GM21786 (cell line): ENCODE data around the gene CAPN5.

Source experiments
- ATAC-seq: cut with Tn5 transposase; IDR thresholded peaks from one replicate; pipeline ENCODE4 v1.9.1; 2021; ENCODE audit not compliant: unreplicated experiment

The CAPN5 gene

DNA sequence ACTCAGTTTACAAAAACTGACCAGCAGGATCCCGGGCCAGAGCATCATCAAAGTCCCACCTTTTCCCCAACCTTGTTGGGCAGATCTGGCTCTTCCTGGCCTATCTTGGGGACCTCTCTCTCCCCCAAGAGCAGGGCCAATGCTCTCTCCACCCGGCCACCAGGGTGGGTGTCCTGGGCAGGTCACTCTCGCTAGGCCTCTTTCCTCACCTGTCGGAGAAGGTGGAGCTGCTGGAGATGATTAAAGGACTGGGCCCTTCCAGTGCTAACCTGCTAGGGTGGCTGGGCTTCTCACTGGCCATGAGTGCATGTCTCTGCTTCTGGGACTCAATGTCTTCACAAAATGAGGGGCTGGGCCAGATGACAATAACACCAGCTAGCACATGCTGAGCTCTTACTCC, 2.9 kb upstream of the CAPN5 start:
- ATAC-seq, result no peak

GRCh38 chr11:77064648-77065217, 2.0 kb upstream of the CAPN5 start:
- ATAC-seq, result no peak

GRCh38 chr11:77065878-77066228, 918 bp upstream of the CAPN5 start:
- ATAC-seq, result no peak

- no peak for ATAC-seq
These were observed 1.2 kb downstream of the CAPN5 start for GRCh38 chr11:77067861-77068443.

DNA sequence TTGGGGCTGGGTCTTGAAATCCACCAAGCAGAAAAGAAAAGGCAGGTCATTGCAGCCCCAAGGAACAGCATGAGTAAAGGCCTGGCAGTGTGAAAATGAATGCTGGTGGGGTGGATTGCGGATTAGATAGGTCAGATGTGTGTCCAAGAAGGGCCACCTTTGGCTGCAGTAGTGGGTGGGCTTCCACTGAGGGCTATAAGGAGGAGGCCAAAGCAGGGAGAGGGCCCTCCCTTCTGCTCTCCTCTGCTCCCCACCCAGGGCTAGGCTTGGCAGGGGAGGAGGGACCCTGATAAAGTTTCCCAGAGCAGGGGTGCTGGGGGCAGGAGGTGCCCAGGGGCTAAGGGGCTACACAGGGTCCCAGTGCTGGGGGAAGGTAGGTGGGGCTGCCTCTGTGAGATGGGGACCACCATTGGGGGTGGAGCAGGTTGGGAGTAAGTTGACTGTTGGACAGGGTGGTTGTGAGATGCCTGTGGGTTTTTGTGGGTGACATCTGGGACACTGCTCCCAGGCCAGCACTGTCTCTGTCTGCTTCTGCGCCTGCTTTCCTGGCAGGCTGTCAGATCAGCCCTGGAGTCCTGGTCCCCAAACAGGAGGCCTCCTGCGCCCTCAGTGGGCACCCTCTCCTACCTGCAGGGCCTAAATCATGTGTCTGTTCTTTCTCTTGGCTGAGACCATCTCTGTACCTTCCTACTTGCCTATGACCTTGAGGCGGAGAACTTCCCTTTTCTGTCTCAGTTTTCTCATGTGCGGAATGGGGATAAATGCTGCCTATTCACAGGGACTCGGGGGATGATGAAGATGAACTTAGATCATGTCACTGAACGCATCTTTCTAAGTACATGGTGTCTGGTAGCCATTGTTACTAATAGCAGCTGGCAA, 1.9 kb downstream of the CAPN5 start:
- ATAC-seq, result no peak

DNA sequence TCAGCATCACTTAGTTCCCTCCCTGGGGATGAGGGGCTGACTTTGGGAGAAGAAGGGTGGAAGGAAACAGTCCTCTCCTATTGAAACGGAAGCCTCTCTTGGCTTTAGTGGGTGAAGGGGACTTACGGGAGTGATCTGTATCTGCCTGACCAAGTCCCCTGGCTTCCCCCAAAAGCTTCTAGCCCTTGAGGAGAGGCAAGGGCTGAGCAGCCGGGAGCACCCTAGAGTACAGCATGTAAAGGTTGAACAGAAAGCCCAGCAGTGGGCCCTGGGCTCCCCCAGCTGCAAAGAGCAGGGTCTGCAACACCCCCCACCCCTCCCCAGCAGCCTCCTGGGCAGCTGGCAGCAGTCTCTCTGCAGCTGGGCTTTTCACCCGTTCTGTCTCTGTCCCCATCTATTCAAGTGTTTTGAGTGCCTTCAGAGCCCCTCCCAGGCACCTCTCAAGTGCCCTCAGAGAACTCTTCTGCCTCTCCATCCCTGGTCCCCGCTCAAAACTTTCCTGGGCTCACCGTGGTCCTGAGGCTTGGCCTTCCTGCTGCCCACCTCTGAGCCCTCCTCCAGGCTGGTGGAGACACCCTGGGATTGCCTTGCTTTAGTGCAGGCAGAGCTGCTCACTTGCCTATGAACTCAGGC, 2.7 kb downstream of the CAPN5 start:
- no peak for ATAC-seq

GRCh38 chr11:77069969-77070582, 3.3 kb downstream of the CAPN5 start:
- ATAC-seq, result no peak

GRCh38 chr11:77071077-77071476, 4.3 kb downstream of the CAPN5 start:
- ATAC-seq, result no peak

DNA sequence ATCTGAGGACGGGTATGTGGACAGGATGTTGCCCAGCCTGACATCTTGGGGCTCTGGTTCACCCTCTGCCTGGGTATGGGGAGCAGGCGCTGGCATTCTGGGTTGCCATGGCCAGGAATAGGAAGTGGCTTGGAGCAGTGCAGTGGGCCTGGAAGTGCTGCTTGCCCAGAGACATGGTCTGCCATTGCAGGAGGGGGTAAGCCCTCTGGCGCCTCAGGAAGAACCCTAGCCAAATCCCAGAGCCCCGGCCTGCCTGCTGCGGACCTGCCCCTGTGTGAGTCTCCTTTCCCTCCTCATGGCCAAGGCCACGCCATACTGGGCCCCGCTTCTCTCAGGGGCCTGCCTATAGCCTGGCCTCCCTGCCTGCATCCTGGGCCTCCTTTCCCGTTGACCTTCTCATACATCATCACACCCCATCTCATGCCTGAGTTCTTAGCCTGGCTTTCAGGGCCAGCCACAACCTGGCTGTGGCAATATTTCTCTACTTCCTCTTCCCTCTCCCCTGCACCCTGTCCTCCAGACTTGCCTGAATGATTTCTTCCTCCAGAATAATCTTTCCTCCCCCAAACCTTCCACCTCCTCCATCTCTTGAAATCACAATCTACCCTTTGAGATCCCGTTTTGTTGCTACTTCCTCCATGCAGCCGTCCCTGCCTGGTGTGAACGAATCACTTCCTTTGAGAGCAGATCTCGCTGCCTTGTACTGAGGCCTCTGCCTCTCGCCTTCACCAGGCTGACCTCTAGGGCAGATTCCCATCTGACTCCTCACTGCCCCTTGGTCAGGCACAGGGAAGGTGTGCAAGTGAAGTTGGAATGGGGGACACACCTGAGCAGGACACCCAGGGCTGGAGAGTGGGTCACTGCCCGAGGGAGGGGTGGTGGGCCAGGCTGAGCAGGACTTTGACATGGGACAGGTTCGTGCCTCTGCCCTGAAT, 5.2 kb downstream of the CAPN5 start:
- no peak for ATAC-seq

DNA sequence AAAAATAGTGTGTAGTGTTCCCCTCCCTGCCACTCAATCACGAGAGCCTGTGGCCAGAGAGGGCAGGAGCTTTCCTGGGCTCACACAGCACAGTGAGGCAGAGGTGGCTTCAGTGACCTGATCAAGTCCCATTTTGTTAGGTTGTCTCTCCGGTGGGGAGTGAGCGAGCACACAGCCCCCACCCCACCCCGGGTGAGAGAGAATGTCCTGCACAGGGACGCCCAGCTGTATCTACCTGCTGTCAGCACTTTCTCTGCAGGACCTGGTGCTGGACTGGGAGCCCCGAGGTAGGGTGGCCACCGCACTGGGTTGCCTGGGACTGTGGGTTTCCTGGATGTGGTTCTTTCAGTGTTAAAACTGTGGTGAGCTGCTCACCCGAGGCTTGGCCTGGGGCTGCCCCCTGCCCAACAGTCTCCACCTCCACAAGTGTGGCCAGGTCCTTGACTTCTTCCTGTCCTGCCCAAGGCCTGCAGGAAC, 6.1 kb downstream of the CAPN5 start:
- peak; percentile 47 for ATAC-seq

- ATAC-seq, result no peak
These were observed 6.7 kb downstream of the CAPN5 start for GRCh38 chr11:77073328-77074001.

- ATAC-seq, result no peak
These were observed 7.4 kb downstream of the CAPN5 start for GRCh38 chr11:77074205-77074604.

DNA sequence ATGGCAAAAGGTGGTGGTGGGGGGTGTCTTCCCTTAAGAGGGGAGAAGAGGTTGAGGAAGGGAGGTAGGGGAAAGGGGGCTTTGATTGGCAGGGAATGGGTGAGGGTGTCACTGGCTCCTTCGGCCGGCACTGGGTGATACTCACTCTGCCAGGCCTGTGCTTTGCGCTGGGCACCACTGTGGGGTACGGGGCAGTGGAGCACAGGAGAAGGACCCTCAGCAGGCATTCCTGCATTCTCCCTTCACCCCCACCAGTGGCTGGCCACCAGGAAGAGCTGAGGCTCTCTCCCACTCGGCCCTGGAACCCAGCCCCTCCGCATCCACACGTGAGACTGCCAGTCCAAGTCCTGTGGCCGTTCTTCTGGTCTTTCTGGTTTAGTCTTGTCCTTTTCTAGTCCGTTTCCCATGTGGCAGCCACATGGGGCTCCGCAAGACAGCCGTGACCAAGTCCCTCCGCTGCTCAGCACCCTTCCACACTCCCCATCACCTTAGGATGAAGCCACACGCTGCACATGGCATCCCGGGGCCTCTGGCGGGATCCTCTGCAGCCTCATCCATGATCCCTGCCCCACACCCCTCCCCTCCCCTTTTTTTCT, 8.0 kb downstream of the CAPN5 start:
- ATAC-seq, result no peak

DNA sequence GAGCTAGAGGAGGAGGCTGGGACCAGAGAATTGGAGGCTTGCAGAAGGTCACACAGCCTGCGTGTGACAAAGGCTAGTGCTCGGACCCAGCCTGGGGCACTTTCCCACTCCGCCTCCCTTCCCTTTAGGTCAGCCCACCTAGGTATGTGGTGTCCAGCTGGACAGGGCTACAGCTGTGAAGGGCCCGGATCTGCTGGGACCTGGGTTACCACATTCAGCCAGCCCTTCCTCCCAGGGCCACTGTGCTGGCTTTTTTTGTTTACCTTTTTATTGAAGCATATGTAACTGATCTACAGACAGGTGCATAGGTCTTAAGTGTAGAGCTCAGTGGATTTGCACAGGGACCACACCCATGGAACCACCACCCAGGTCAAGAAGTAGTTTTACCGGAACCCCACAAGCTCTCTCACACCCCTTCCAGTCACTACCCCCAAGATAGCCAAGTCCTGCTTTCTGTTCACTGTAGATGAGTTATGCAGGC, 8.7 kb downstream of the CAPN5 start:
- no peak for ATAC-seq

- ATAC-seq, result no peak
These were observed 12.9 kb downstream of the CAPN5 start for GRCh38 chr11:77079666-77080065.

DNA sequence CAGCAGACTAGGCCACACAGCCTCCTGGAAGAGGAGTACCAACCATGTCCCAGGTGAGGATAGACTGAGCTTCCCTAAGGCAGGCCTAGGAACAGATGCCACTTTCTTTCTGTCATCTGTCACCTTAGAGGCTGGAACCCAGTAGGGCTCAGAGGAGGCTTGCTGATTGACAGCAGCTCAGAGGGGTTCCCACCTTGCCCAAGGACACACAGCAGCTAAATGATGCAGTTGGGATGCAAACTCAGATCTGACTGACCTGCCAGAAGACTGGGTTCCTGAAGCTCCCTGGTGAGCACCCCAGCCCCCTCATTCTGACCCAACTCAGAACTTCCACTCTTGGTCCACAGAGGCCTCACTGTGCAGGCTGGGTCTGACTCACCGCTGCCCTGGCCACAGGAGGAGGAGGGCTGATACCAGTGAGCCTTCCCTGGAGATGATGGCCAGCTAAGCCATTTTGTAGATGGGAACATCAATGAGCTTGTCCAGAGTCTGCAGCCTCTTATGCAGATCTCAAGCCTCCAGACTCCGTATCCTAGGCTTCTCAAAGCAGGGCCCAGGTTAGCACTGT, 14.0 kb downstream of the CAPN5 start:
- no peak for ATAC-seq

DNA sequence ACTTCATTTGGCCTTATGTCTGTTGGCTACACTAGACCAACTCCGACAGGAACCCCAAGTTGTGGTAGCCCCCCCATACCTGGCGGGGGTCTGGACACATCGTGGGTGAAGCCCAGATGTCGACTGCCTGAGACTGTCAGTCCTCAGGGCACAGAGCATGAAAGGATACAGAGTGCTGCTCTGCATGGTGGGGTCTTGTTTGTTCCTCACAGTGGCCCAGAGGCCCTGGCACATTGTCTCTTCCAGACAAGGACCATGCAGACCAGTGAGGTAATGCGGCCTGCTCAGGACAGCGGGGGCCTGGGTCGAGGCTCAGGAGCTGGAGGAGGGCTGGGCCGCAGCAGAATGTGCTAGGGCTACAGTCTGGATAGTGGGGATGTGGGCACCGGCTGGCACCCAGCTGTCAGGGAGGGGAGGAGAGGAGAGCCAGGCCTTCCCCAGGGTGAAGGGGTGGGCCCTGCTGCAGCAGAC, 14.6 kb downstream of the CAPN5 start:
- no peak for ATAC-seq

- ATAC-seq, result no peak
These were observed 15.4 kb downstream of the CAPN5 start for GRCh38 chr11:77081976-77082836.
